Stimulated activated CD8-positive, alpha-beta memory T cell treated with anti-CD3 and anti-CD28 coated beads, Interleukin-15, amount 100 ng/mL, for 24 hours (primary cell): ENCODE results near the gene VPS13D.
"Not testable (repeated sequence)": the region's sequence is repeated elsewhere in the genome, so short reads cannot be mapped to it uniquely, and the experiment has no call there.

Experiments used
- DNase-seq: peaks from one replicate; pipeline ENCODE4 v3.0.0-alpha.2; 2020; ENCODE audit warnings: low read depth

Gene VPS13D

GRCh38 chr1:12450090-12450755 is 220.4 kb downstream of the VPS13D start:
- DNase-seq, result no peak

- DNase-seq, result no peak
Measured at GRCh38 chr1:12450756-12451559, 221.1 kb downstream of the VPS13D start.

GRCh38 chr1:12451560-12451900 is 221.7 kb downstream of the VPS13D start:
- no peak for DNase-seq

- no peak for DNase-seq
Measured at GRCh38 chr1:12452262-12452661, 222.4 kb downstream of the VPS13D start.

GRCh38 chr1:12453400-12454343 is 223.8 kb downstream of the VPS13D start:
- no peak for DNase-seq

GRCh38 chr1:12454406-12455391 is 224.9 kb downstream of the VPS13D start:
- no peak for DNase-seq

GRCh38 chr1:12456081-12456480 is 226.3 kb downstream of the VPS13D start:
- DNase-seq, result not testable (repeated sequence)

GRCh38 chr1:12456979-12457378 is 227.1 kb downstream of the VPS13D start:
- DNase-seq, result no peak

GRCh38 chr1:12457771-12458170 is 227.9 kb downstream of the VPS13D start:
- no peak for DNase-seq

GRCh38 chr1:12458571-12458970 is 228.7 kb downstream of the VPS13D start:
- no peak for DNase-seq

GRCh38 chr1:12460121-12460520 is 230.3 kb downstream of the VPS13D start:
- DNase-seq, result no peak

- no peak for DNase-seq
Measured at GRCh38 chr1:12460911-12461621, 231.2 kb downstream of the VPS13D start.

GRCh38 chr1:12461754-12462153 is 231.9 kb downstream of the VPS13D start:
- DNase-seq, result no peak

GRCh38 chr1:12462586-12462985 is 232.8 kb downstream of the VPS13D start:
- DNase-seq, result no peak

GRCh38 chr1:12464045-12464461 is 234.2 kb downstream of the VPS13D start:
- no peak for DNase-seq

GRCh38 chr1:12464598-12465056 is 234.8 kb downstream of the VPS13D start:
- DNase-seq, result no peak

- no peak for DNase-seq
Measured at GRCh38 chr1:12465126-12465525, 235.3 kb downstream of the VPS13D start.

- DNase-seq, result no peak
Measured at GRCh38 chr1:12466816-12467215, 237.0 kb downstream of the VPS13D start.

GRCh38 chr1:12467570-12468286 is 237.9 kb downstream of the VPS13D start:
- no peak for DNase-seq

GRCh38 chr1:12468323-12468722 is 238.5 kb downstream of the VPS13D start:
- DNase-seq, result no peak
